OCI-LY3 (cell line): ENCODE measurements around the gene PPFIA2.
A peak's percentile ranks its signal among the peaks of the same experiment; 100 is the strongest.

Experiments
- H2AFZ ChIP-seq: fragments of 200-600, 300-600 bp; shearing (Covaris generic); 2 replicates; pipeline ENCODE4 v1.6.0; 2014; ENCODE audit warnings: antibody characterized with exemption, low read depth, low read length
- H3K27ac ChIP-seq: fragments of 200-600, 300-600 bp; sonication (generic); 2 replicates; pipeline ENCODE4 v1.5.1; 2014; ENCODE audit warnings: mild to moderate bottlenecking, low read length, moderate library complexity, mixed read lengths
- H3K27me3 ChIP-seq: fragments of 200-600, 300-600 bp; sonication (generic); 2 replicates; pipeline ENCODE4 v1.6.1; 2014; ENCODE audit warnings: low read depth, low read length, mixed read lengths
- H3K36me3 ChIP-seq: fragments of 200-600, 300-600 bp; sonication (generic); replicated peaks from 2 replicates; pipeline ENCODE3; 2014; ENCODE audit warnings: low read depth, low read length, mixed read lengths
- H3K4me1 ChIP-seq: fragments of 300-600, 200-600 bp; sonication (generic); 2 replicates; pipeline ENCODE4 v1.6.1; 2014; ENCODE audit warnings: low read length, mixed read lengths
- H3K4me2 ChIP-seq: fragments of 200-600, 300-600 bp; sonication (generic); 2 replicates; pipeline ENCODE4 v1.6.1; 2014; ENCODE audit warnings: low read length, mixed read lengths
- H3K4me3 ChIP-seq: fragments of 300-600, 200-600 bp; sonication (generic); 2 replicates; pipeline ENCODE4 v1.5.1; 2014; ENCODE audit warnings: antibody characterized with exemption, mild to moderate bottlenecking, low read length, moderate library complexity
- H3K79me2 ChIP-seq: fragments of 300-600, 200-600 bp; shearing (Covaris generic); 2 replicates; pipeline ENCODE4 v1.6.1; 2014; ENCODE audit warnings: mild to moderate bottlenecking, low read length, mixed read lengths
- H3K9ac ChIP-seq: fragments of 300-600, 200-600 bp; shearing (Covaris generic); 2 replicates; pipeline ENCODE4 v1.6.0; 2014; ENCODE audit warnings: mild to moderate bottlenecking, low read length, moderate library complexity
- H3K9me3 ChIP-seq: fragments of 200-600, 300-600 bp; shearing (Covaris generic); 2 replicates; pipeline ENCODE4 v1.6.1; 2014; ENCODE audit warnings: low read length, mixed read lengths; ENCODE audit not compliant: insufficient read depth
- H4K20me1 ChIP-seq: fragments of 200-600, 300-600 bp; sonication (generic); 2 replicates; pipeline ENCODE4 v1.6.1; 2016; ENCODE audit warnings: low read length, mixed read lengths; ENCODE audit not compliant: insufficient read depth
- EZH2phosphoT487 ChIP-seq: fragments of 200-600 bp; shearing (Covaris generic); IDR thresholded peaks from 2 replicates; pipeline ENCODE4 v1.6.1; 2018; ENCODE audit warnings: antibody characterized with exemption, mixed run types, low read depth
- TF ChIP-seq, protein P1 (sequence below): fragments of 200-600, 300-600 bp; sonication (generic); IDR thresholded peaks from 2 replicates; pipeline ENCODE4 v1.5.1; 2014; ENCODE audit warnings: antibody characterized with exemption, low read length, low read depth

PPFIA2 gene

DNA sequence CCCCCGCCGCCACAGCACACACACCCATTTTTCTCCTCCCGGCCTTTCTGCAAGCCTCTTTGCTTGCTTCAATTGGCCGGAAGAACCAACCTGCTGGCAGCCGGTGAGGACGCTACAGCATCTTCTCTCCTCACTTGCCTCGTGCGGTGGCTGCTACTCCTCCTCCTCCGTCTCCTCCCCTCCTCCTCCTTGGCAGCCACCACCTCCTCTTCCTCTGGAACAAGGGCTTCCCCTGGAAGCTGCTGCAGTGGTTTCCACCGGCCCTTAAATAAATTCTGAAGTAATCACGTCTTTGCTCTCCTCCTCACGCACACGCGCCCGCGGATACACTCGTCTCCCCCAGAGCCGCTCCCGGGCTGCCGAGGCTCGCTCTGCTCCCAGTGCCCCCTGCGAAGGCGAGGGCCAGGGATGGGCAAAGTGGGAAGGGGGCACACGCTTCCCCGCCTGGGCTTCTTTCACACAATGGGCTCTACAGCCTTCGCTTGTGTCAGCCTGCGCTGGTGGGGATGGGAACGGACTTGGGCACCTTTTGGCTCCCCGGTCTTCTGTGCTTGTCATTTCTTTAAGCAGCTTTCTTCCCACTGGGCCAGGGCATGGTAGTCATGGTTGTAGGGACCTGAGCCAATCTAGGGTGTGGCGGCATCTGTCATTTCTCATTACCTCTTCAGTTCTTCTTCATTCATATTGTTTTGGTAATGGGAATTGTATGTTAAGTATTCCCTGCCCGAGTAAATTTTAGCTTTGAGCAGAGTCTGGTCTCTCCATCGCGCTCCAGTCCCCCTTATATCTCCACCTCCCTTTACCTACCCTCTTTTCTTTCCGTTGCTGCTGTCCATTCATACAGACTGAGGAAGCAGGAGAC is at the start of gene PPFIA2:
TSS of gene PPFIA2 (minus strand) at position 161 of the 862 bp plus-strand sequence.
- Histone ChIP-seq H3K4me3 (no peak within 1 kb of the TSS), H3K9ac (no peak within 1 kb of the TSS), H3K4me1 (no peaks in the 10 kb centered on the region), H4K20me1 (no peaks in the 10 kb centered on the region), H3K27me3 (no peaks in the 10 kb centered on the region), H3K79me2 (no peaks in the 10 kb centered on the region), H3K27ac (no peak within 1 kb of the TSS), H3K9me3 (no peaks in the 10 kb centered on the region), H3K4me2 (no peak within 1 kb of the TSS), H2AFZ (no peak within 1 kb of the TSS), H3K36me3 (no peaks in the 10 kb centered on the region)
- TF ChIP-seq, protein P1, sequence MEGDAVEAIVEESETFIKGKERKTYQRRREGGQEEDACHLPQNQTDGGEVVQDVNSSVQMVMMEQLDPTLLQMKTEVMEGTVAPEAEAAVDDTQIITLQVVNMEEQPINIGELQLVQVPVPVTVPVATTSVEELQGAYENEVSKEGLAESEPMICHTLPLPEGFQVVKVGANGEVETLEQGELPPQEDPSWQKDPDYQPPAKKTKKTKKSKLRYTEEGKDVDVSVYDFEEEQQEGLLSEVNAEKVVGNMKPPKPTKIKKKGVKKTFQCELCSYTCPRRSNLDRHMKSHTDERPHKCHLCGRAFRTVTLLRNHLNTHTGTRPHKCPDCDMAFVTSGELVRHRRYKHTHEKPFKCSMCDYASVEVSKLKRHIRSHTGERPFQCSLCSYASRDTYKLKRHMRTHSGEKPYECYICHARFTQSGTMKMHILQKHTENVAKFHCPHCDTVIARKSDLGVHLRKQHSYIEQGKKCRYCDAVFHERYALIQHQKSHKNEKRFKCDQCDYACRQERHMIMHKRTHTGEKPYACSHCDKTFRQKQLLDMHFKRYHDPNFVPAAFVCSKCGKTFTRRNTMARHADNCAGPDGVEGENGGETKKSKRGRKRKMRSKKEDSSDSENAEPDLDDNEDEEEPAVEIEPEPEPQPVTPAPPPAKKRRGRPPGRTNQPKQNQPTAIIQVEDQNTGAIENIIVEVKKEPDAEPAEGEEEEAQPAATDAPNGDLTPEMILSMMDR: no peak
- TF ChIP-seq EZH2phosphoT487: no peak

DNA sequence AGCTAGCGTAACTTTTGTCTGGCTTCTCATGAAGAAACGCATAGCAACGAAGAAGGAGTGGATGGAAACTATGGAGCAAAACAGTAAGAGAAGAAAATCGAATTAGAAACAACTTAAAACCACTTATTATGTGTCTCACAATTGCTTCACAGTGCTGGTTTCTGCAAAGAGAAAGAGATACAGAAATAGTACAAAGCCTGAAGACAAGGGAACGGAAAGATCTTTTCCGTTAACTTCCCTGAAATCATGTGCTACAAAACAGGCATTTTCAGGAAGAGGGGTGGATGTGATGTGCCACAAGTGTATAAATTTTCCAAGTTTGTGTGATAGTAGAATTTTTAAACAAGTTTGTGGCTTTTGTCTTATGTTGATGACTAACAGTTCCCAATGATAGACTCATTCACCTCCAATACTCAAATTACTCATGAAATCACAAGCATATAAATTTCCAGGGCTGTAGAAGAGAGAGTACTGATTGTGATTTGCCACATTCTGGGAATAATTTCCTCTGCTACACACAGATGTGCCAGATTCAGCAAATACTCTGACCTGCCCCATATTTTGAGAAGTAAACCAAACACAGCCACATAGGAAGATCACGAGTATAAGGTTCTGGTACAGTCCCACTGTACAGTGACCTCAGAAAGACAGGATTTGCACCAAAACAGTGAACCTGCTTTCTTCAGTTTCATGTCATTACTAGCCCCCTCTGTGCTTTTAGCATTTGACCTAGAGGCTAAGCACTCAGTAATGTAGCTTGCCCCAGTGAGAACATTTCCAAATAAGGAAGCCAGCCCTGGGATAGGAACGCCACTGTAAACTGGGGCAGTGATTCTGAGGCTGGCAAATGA is 41.4 kb upstream of the PPFIA2 start:
- H3K27me3 ChIP-seq: peaks cover 55% of the 10 kb centered on the region
- no peaks in the 10 kb centered on the region for H4K20me1 ChIP-seq
- no peak overlapping the region for H3K4me2 ChIP-seq
- H2AFZ ChIP-seq: no peak overlapping the region
- H3K27ac ChIP-seq: no peak overlapping the region
- H3K4me3 ChIP-seq: no peak overlapping the region
- 0 out of 2 replicates have a peak, but pooled peaks cover 3% of the 10 kb centered on the region for H3K9me3 ChIP-seq
- H3K9ac ChIP-seq: no peak overlapping the region
- no peaks in the 10 kb centered on the region for H3K36me3 ChIP-seq
- H3K79me2 ChIP-seq: no peaks in the 10 kb centered on the region
- H3K4me1 ChIP-seq: peaks cover under 1% of the 10 kb centered on the region; the same call in 1 of the 2 replicates
- TF ChIP-seq, protein P1: no peak
- no peak for TF ChIP-seq EZH2phosphoT487

DNA sequence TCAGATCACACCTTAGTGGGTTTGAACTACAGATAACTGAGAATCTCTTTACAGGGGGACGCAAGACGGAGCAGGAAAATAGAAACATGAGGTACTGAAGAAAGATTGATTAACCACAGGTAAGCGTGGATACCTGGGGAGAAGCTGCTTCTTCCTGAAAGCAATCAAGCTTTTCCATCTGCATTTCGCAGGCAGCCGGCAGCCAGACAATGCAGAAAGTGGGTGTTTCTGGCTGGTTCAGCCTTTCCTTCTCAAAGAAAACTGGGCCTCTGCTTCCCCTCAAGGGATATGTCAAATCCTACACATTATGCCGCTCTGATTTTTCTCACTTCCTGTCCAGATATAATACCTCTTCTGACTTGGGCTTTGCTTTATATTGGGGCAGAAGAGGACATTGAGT is 39.1 kb upstream of the PPFIA2 start:
- Histone ChIP-seq H3K9ac (no peak overlapping the region), H3K36me3 (no peaks in the 10 kb centered on the region), H3K27ac (no peak overlapping the region), H3K79me2 (no peaks in the 10 kb centered on the region), H3K4me3 (no peak overlapping the region), H3K4me1 (peaks cover 6% of the 10 kb centered on the region; the same call in 1 of the 2 replicates), H4K20me1 (no peaks in the 10 kb centered on the region), H3K27me3 (peaks cover 39% of the 10 kb centered on the region), H3K9me3 (no peaks in the 10 kb centered on the region), H3K4me2 (no peak overlapping the region), H2AFZ (no peak overlapping the region)
- TF ChIP-seq, protein P1: no peak
- TF ChIP-seq EZH2phosphoT487: no peak

DNA sequence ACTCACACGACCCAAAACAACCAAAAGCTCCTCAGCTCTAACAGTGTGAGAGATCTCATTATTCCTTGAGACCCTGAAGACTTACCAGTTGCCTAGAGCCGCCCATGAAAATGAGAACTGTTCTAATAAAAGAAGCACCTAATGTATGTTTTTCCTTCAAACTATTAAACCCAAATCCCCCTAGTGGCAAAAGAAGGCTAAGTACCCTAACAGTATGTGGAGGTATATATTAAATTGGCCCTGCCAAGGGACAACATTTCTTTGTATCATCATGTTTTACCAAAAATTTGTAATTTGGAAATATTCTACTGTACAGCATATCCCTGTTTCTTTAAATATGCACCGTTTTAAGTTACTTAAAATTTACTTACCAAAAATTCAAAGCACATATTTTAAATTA is 38.0 kb upstream of the PPFIA2 start:
- Histone ChIP-seq H3K79me2 (no peaks in the 10 kb centered on the region), H3K36me3 (no peaks in the 10 kb centered on the region), H3K9ac (no peak overlapping the region), H3K4me1 (peaks cover 6% of the 10 kb centered on the region; the same call in 1 of the 2 replicates), H2AFZ (no peak overlapping the region), H3K4me2 (no peak overlapping the region), H3K27ac (no peak overlapping the region), H3K4me3 (no peak overlapping the region), H3K27me3 (peaks cover 31% of the 10 kb centered on the region), H4K20me1 (no peaks in the 10 kb centered on the region), H3K9me3 (no peaks in the 10 kb centered on the region)
- no peak for TF ChIP-seq EZH2phosphoT487
- TF ChIP-seq, protein P1: peak; percentile 60
